ENCODE results near the gene HAPLN3.

Gene HAPLN3

DNA sequence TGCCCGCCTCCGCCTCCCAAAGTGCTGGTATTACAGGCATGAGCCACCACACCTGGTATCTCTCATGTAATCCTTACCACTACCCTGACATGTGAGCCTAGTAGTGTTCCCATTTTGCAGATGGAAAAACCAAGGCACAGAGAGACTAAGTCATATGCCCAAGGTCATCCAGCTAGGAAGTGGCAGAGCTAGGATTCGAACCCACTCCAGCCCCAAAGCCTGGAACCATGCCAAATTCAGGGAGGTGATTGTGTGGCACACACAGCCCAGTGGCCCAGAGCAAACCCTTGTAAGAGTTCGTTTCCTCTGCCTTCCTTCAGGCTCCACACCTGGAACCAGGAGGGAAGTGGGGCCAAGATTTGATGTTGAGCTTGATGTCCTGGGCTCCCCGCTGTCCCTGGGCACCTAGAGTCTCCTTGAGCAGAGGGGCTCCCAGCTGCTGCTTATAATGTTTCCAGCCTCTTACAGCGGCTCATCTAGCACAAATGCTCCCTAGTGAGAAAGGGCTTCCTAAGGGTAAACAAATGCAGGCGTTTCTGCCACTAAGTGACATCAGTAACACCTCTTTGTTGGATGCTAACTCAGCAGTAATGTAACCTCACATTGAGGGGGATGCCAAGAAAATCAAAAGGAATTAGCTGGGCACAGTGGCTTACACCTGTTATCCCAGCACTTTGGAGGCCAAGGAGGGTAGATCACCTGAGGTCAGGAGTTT lies 3.6 kb downstream of the HAPLN3 start:
- WGBS, 2 experiments (ENCODE audit: insufficient coverage in 2 of 2): 80 to 85% methylated on average over 6 to 7 of the region's 7 CpGs
- Histone ChIP-seq H3K27ac (ENCODE audit: low read depth, low read length, severe bottlenecking) (no peak overlapping the region), H3K36me3 (ENCODE audit: control insufficient read depth, insufficient read depth, low read length) (no peaks in the 10 kb centered on the region), H3K4me3 (ENCODE audit: extremely low read depth, insufficient read depth, low read length, poor library complexity, severe bottlenecking) (no peak overlapping the region), H3K4me1 (ENCODE audit: control insufficient read depth, insufficient read depth, low read length, poor library complexity, severe bottlenecking) (peaks cover 19% of the 10 kb centered on the region), H3K9me3 (ENCODE audit: control insufficient read depth, low read length) (no peaks in the 10 kb centered on the region)

DNA sequence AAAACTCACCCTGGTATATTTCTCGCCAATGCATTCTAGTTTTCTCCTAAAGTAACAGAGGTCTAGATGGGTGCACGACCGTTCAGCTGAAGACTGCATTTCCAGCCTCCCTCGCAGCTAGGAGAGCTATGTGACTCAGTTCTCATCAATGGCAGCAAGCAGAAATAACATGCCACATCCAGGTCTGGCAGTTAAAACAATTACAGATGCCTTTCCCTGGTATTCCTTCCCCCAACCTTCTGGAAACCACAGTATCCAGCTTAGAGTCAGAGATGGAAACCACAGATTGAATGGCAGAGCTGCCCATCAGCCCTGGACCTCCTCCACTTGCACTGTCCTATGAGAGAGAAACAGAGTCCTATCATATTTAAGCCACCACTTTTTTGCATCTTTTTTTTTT lies 4.8 kb downstream of the HAPLN3 start:
- WGBS, 2 experiments (ENCODE audit: insufficient coverage in 2 of 2): 91 to 93% methylated on average over 4 of the region's 4 CpGs
- H3K4me1 ChIP-seq (ENCODE audit: control insufficient read depth, insufficient read depth, low read length, poor library complexity, severe bottlenecking): peaks cover 11% of the 10 kb centered on the region
- H3K4me3 ChIP-seq (ENCODE audit: extremely low read depth, insufficient read depth, low read length, poor library complexity, severe bottlenecking): no peak overlapping the region
- no peaks in the 10 kb centered on the region for H3K9me3 ChIP-seq (ENCODE audit: control insufficient read depth, low read length)
- H3K36me3 ChIP-seq (ENCODE audit: control insufficient read depth, insufficient read depth, low read length): no peaks in the 10 kb centered on the region
- no peak overlapping the region for H3K27ac ChIP-seq (ENCODE audit: low read depth, low read length, severe bottlenecking)

DNA sequence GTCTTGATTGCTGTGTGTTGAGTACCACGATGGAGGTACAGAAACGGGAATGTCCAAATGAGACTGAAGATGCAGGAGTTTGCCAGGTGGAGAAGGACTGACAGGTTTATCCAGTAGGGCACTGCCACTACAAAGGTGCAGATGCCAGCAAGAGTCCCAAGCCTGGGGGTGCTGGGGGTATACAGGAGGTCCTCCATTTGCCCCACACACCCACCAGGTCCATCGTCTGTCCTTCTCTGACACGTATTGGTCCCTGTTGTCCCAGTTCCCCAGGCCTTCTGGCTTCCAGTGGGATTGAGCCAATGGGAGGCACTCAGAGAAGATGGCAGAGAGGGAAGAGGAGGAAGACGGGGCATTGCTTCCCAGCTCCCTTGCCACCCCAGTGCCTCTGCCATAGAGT lies 6.6 kb downstream of the HAPLN3 start:
- no peak overlapping the region for H3K4me3 ChIP-seq (ENCODE audit: extremely low read depth, insufficient read depth, low read length, poor library complexity, severe bottlenecking)
- no peak overlapping the region for H3K27ac ChIP-seq (ENCODE audit: low read depth, low read length, severe bottlenecking)
- WGBS, 2 experiments (ENCODE audit: insufficient coverage in 2 of 2): 96 to 100% methylated on average over 3 of the region's 5 CpGs
- peaks cover 4% of the 10 kb centered on the region for H3K4me1 ChIP-seq (ENCODE audit: control insufficient read depth, insufficient read depth, low read length, poor library complexity, severe bottlenecking)
- no peaks in the 10 kb centered on the region for H3K36me3 ChIP-seq (ENCODE audit: control insufficient read depth, insufficient read depth, low read length)
- no peaks in the 10 kb centered on the region for H3K9me3 ChIP-seq (ENCODE audit: control insufficient read depth, low read length)

DNA sequence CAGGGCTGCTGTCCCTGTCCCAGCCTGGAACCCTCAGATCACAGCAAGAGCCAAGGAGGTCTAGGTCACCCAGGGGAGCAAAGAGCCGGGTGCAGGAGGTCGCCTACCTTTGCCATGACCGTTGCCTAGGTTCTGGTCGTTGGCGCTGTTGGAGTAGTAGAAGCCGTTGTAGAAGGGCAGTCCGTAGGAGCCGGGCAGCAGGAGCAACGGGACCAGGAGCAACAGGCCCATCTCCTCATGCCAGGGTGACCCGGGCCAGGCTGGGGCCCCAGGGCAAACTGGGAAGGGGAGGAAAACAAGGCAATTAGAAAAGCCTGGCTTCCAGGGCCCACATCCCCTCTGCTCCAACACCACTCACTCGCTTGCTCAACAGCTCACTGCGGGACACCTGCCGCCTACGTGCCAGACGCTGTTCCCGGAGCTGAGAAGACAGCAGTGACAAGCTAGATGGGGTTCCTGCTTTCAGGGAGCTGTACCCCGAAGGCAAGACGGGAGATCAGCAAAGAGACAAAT lies 8.2 kb downstream of the HAPLN3 start:
- no peaks in the 10 kb centered on the region for H3K9me3 ChIP-seq (ENCODE audit: control insufficient read depth, low read length)
- H3K4me1 ChIP-seq (ENCODE audit: control insufficient read depth, insufficient read depth, low read length, poor library complexity, severe bottlenecking): peaks cover 5% of the 10 kb centered on the region
- H3K4me3 ChIP-seq (ENCODE audit: extremely low read depth, insufficient read depth, low read length, poor library complexity, severe bottlenecking): no peak overlapping the region
- 92 to 93% methylated on average over 16 to 18 of the region's 18 CpGs for WGBS, 2 experiments (ENCODE audit: insufficient coverage in 2 of 2)
- no peaks in the 10 kb centered on the region for H3K36me3 ChIP-seq (ENCODE audit: control insufficient read depth, insufficient read depth, low read length)
- H3K27ac ChIP-seq (ENCODE audit: low read depth, low read length, severe bottlenecking): no peak overlapping the region

DNA sequence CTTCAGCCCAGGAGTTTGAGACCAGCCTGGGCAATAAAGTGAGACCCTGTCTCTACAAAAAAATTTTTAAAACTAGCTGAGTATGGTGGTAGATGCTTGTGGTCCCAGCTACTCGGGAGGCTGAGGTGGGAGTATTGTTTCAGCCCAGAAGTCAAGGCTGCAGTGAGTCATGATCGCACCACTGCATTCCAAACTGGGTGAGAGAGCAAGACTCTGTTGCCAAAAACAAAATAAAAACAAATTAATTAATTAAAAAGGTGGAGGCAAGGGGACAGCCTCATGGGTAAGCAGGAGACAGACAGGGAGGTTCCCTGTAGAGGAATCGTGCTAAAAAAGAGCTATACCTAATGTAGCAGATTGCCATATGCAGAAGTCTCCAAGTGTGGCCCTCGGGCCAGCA lies 12.6 kb downstream of the HAPLN3 start:
- peaks cover 5% of the 10 kb centered on the region for H3K4me1 ChIP-seq (ENCODE audit: control insufficient read depth, insufficient read depth, low read length, poor library complexity, severe bottlenecking)
- H3K27ac ChIP-seq (ENCODE audit: low read depth, low read length, severe bottlenecking): no peak overlapping the region
- H3K4me3 ChIP-seq (ENCODE audit: extremely low read depth, insufficient read depth, low read length, poor library complexity, severe bottlenecking): no peak overlapping the region
- no peaks in the 10 kb centered on the region for H3K9me3 ChIP-seq (ENCODE audit: control insufficient read depth, low read length)
- no peaks in the 10 kb centered on the region for H3K36me3 ChIP-seq (ENCODE audit: control insufficient read depth, insufficient read depth, low read length)
- WGBS, 2 experiments (ENCODE audit: insufficient coverage in 2 of 2): 80 to 96% methylated on average over 2 to 3 of the region's 4 CpGs

DNA sequence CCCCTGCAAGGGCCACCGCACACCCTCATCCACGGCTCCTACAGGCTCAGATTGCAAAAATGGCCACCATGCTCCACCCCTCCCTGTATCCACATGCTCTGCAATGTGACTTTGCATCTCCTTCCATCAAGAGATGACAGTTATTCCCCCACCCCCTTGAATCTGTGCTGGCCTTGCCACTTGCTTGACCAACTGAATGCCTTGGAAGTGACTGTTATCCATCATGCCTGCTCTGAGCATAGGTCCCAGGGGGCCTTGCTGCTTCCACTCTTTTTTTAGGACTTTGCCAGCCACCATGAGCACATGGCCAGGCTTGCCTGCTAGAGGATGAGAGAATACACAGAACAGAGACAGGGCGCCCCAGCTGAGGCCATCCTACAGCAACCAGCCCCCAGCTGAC lies 13.6 kb downstream of the HAPLN3 start:
- Histone ChIP-seq H3K9me3 (ENCODE audit: control insufficient read depth, low read length) (no peaks in the 10 kb centered on the region), H3K36me3 (ENCODE audit: control insufficient read depth, insufficient read depth, low read length) (no peaks in the 10 kb centered on the region), H3K27ac (ENCODE audit: low read depth, low read length, severe bottlenecking) (no peak overlapping the region), H3K4me1 (ENCODE audit: control insufficient read depth, insufficient read depth, low read length, poor library complexity, severe bottlenecking) (peaks cover 5% of the 10 kb centered on the region), H3K4me3 (ENCODE audit: extremely low read depth, insufficient read depth, low read length, poor library complexity, severe bottlenecking) (no peak overlapping the region)
- WGBS, 2 experiments (ENCODE audit: insufficient coverage in 2 of 2): 88 to 94% methylated on average over 3 of the region's 3 CpGs

DNA sequence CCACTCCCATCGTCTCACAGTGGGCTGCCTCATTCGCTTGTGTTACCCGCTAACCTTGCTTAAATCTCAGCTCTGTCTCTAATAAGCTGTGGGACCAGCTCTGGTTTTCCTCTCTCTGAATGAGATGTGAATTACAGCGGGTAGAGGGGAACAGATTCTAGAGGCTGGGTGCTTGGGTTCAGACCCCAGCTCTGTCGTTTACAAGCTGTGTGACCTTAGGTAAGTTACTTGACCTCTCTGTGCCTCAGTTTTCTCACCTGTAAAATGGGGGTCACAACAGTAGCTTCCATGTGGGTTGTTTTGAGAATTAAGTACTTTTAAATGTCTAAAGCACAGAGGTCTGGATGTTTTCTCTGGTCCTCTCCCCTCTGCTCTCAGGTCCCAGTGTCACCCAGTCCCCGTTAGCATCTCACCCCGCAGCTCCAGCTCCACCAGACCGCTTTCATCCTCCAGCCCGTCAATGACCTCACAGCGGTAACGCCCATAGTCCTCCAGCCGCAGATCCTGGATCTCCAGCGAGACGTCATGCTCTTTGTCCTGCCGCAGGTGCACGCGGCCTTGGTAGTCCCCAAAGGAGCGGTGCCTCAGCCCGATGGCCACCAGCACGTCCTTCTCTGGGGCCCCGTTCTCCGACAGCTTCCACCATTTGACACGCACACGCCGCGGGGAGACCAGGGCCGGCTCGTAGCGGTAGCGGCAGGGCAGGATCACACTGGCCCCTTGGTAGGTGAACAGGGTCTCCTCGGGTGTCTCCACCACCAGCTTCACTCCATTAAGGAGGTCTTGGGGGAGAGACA lies 14.2 kb downstream of the HAPLN3 start:
- no peak overlapping the region for H3K27ac ChIP-seq (ENCODE audit: low read depth, low read length, severe bottlenecking)

DNA sequence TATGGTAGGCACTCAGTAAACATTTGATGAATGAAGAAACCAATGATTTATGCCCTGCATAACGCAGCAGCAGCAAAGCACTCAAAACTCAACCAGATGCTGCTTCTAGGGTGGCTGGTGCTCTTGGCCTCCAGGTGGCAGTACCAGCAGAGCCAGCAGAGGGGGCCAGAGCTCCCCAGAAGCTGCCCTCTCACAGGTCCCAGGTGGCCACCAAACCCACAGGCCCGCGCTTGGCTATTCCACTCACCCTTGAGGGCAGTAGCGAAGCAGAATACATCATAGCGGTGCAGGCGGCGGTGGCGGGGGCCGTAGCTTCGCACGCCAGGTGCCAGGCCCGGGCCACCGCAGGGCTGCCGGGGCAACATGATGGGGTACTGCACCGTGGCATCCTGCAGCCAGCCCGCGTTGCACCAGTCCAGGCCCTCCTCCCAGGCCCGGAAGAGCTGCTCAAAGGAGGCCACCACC lies 16.6 kb downstream of the HAPLN3 start:
- no peaks in the 10 kb centered on the region for H3K9me3 ChIP-seq (ENCODE audit: control insufficient read depth, low read length)
- WGBS, 2 experiments (ENCODE audit: insufficient coverage in 2 of 2): 67 to 70% methylated on average over 17 to 18 of the region's 18 CpGs
- H3K4me3 ChIP-seq (ENCODE audit: extremely low read depth, insufficient read depth, low read length, poor library complexity, severe bottlenecking): no peak overlapping the region
- H3K4me1 ChIP-seq (ENCODE audit: control insufficient read depth, insufficient read depth, low read length, poor library complexity, severe bottlenecking): peaks cover 5% of the 10 kb centered on the region
- no peaks in the 10 kb centered on the region for H3K36me3 ChIP-seq (ENCODE audit: control insufficient read depth, insufficient read depth, low read length)
- H3K27ac ChIP-seq (ENCODE audit: low read depth, low read length, severe bottlenecking): no peak overlapping the region

More for the DNA sequence above, 14.2 kb downstream of the HAPLN3 start:
- Histone ChIP-seq H3K4me1 (ENCODE audit: control insufficient read depth, insufficient read depth, low read length, poor library complexity, severe bottlenecking) (peaks cover 5% of the 10 kb centered on the region), H3K4me3 (ENCODE audit: extremely low read depth, insufficient read depth, low read length, poor library complexity, severe bottlenecking) (no peak overlapping the region), H3K9me3 (ENCODE audit: control insufficient read depth, low read length) (no peaks in the 10 kb centered on the region), H3K36me3 (ENCODE audit: control insufficient read depth, insufficient read depth, low read length) (no peaks in the 10 kb centered on the region)
- 95 to 98% methylated on average over 24 to 29 of the region's 31 CpGs for WGBS, 2 experiments (ENCODE audit: insufficient coverage in 2 of 2)

DNA sequence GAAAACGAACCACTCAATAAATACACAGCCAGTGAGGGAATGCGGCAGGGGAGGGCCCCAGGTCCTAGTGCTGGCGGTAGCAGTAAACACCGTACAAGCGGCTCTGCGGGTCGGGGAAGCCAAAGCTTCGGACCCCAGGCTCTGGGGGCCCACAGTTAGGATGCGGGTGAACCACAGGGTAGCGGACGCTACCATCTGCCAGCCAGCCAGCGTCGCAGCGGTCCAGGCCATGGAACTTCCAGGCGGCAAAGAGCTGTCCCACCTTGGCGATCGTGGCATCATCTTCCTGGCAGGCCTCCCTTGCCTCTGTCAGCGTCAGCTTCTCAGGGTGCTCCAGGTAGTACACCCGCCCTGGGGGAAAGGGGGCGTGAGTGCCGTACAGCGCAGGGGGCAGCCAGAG lies 17.4 kb downstream of the HAPLN3 start:
- 90 to 96% methylated on average over 20 to 21 of the region's 22 CpGs for WGBS, 2 experiments (ENCODE audit: insufficient coverage in 2 of 2)
- no peaks in the 10 kb centered on the region for H3K36me3 ChIP-seq (ENCODE audit: control insufficient read depth, insufficient read depth, low read length)
- no peak overlapping the region for H3K27ac ChIP-seq (ENCODE audit: low read depth, low read length, severe bottlenecking)
- no peak overlapping the region for H3K4me3 ChIP-seq (ENCODE audit: extremely low read depth, insufficient read depth, low read length, poor library complexity, severe bottlenecking)
- H3K9me3 ChIP-seq (ENCODE audit: control insufficient read depth, low read length): no peaks in the 10 kb centered on the region
- H3K4me1 ChIP-seq (ENCODE audit: control insufficient read depth, insufficient read depth, low read length, poor library complexity, severe bottlenecking): peaks cover 5% of the 10 kb centered on the region

DNA sequence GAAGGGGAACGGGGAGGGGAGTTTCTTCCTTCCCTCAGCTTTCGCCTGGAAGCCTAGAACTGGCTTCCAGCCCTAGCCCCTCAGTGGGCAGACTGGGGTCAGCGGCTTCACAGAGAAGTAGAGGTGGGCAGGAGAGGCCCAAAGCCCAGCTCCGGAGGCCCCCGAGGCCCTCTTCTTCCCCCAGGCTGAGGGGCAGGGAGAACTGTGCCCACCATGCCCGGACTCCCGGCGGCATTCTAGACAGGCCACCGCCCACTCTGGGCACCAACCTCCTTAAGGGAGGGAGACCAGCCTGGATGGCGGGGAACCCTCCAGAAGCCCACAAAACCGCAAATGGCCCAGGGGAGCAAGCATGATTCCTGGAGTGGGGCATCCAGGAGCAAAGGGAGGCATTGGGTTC lies 17.9 kb downstream of the HAPLN3 start:
- peaks cover 5% of the 10 kb centered on the region for H3K4me1 ChIP-seq (ENCODE audit: control insufficient read depth, insufficient read depth, low read length, poor library complexity, severe bottlenecking)
- 87 to 97% methylated on average over 5 to 9 of the region's 11 CpGs for WGBS, 2 experiments (ENCODE audit: insufficient coverage in 2 of 2)
- no peaks in the 10 kb centered on the region for H3K9me3 ChIP-seq (ENCODE audit: control insufficient read depth, low read length)
- no peak overlapping the region for H3K4me3 ChIP-seq (ENCODE audit: extremely low read depth, insufficient read depth, low read length, poor library complexity, severe bottlenecking)
- H3K27ac ChIP-seq (ENCODE audit: low read depth, low read length, severe bottlenecking): no peak overlapping the region
- no peaks in the 10 kb centered on the region for H3K36me3 ChIP-seq (ENCODE audit: control insufficient read depth, insufficient read depth, low read length)

DNA sequence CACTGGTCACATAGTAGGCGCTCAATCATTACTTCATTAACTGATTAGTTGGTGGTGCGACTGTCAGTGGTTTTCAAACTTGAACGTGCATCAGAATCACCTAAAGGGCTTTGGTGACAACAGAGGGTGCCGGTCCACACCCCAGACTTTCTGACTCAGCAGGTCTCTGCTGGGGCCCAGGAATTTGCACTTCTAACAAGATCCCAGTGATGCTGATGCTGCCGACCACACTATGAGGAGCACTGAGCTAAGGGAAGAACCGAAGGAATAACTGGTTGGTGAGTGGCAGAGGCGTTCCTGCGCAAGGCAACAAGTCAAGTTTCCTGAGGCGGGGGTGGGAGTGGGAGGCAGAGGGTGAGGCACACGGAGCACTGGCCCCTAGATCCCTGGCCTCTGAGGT lies 18.8 kb downstream of the HAPLN3 start:
- no peak overlapping the region for H3K4me3 ChIP-seq (ENCODE audit: extremely low read depth, insufficient read depth, low read length, poor library complexity, severe bottlenecking)
- no peak overlapping the region for H3K27ac ChIP-seq (ENCODE audit: low read depth, low read length, severe bottlenecking)
- WGBS, 2 experiments (ENCODE audit: insufficient coverage in 2 of 2): 83 to 88% methylated on average over 9 of the region's 10 CpGs
- H3K4me1 ChIP-seq (ENCODE audit: control insufficient read depth, insufficient read depth, low read length, poor library complexity, severe bottlenecking): no peaks in the 10 kb centered on the region
- no peaks in the 10 kb centered on the region for H3K36me3 ChIP-seq (ENCODE audit: control insufficient read depth, insufficient read depth, low read length)
- H3K9me3 ChIP-seq (ENCODE audit: control insufficient read depth, low read length): no peaks in the 10 kb centered on the region
